OCI-LY7 (cell line): Measurements from ENCODE around the gene LRRFIP2.

Source experiments
- CTCF ChIP-seq: fragments of 200-600 bp; sonication (generic); conservative IDR thresholded peaks from 2 replicates; pipeline ENCODE4 v1.5.1; 2014; ENCODE audit warnings: mild to moderate bottlenecking, antibody characterized with exemption, low read length, moderate library complexity, mixed read lengths
- EZH2phosphoT487 ChIP-seq: fragments of 200-600 bp; sonication (generic); IDR thresholded peaks from 2 replicates; pipeline ENCODE4 v1.6.1; 2018; ENCODE audit warnings: low read depth, borderline replicate concordance, mild to moderate bottlenecking, mixed run types, antibody characterized with exemption, low read length, moderate library complexity, mixed read lengths

DNA sequence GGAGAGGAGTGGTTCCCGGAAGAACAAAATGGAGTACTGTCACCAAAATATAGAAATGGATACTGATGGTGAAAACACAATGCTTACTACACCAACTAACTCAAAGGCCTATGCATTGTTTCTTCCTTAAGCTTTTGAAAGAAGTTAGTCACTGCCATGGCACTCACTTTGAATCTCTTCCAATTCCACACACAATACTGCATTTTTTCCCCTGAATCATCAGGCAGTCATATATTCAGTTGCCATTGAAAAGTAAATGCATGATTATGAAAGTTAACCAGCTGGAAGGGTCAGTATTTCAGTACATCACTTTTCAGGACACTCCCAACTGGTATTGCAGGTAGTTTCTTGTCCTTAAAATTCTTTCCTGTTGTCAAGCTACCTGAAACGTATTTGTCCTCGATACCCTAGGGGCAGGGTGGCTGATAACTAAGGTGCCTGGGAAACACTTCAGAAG is 9.0 kb upstream of the LRRFIP2 start:
- TF ChIP-seq CTCF (no peak), EZH2phosphoT487 (no peak)
